ENCODE measurements around the gene ANGPTL4.
A peak's percentile ranks its signal among the peaks of the same experiment; 100 is the strongest.
"Not testable (repeated sequence)": the region's sequence is repeated elsewhere in the genome, so short reads cannot be mapped to it uniquely, and the experiment has no call there.

ANGPTL4 gene

DNA sequence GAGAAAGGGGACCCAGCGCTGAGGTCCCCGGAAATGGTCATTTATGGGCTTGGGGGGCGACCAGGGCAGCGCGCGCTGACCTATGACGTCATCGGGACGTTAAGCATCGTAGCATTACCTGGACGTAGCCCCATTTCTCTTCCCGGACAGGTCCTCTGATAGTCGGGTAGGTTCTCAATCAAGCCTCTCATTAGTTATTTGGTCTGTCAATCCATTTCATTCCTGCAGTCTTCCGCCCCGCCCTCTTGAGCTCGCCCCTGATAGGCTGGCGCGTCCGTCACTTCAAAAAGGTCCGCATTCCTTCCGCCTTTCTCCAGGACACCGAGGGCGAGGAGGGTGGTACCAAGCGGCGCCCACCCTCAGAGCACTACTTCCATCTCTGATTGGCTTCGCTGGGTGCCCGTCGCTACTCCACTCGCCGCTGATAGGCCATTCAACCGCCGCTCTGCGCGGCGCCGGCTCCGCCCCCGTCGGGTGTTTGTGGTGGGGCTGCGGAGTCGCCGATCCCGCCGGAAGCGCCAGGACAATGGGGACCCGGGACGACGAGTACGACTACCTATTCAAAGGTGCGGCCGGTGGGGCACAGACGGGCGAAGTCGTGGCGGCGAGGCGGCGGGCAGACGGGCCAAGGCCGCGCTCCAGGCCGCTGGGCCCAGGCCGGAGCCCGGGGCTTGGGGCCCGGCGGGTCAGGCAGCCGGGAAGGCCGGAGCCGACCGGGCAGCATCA is 26.1 kb downstream of the ANGPTL4 start, which contains the start of gene RAB11B:
TSS of gene RAB11B (plus strand) at position 470 of the 726 bp plus-strand sequence. CDS start at position 527, 57 bp downstream.
- DNase-seq (ENCODE audit: low read depth), result peak; percentile 94

DNA sequence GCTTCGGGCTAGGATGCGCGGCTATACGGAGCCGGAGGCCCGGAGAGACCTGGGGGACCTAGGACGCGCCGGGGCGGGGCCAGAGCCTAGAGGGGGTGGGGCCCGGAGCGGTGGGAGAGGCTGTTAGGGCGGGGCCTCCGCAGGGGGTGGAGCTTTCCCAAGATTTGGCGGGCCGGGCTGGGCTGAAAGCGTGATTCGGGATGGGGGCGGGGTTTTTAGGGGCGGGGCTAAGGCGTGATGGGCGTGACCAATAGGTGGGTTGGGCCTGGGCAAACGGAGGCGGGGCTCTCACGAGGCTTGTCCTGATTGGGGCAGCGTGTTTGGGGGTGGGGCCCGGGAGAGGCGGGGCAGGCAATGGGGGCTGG is 26.6 kb downstream of the ANGPTL4 start:
- DNase-seq (ENCODE audit: low read depth), result peak; percentile 83

DNA sequence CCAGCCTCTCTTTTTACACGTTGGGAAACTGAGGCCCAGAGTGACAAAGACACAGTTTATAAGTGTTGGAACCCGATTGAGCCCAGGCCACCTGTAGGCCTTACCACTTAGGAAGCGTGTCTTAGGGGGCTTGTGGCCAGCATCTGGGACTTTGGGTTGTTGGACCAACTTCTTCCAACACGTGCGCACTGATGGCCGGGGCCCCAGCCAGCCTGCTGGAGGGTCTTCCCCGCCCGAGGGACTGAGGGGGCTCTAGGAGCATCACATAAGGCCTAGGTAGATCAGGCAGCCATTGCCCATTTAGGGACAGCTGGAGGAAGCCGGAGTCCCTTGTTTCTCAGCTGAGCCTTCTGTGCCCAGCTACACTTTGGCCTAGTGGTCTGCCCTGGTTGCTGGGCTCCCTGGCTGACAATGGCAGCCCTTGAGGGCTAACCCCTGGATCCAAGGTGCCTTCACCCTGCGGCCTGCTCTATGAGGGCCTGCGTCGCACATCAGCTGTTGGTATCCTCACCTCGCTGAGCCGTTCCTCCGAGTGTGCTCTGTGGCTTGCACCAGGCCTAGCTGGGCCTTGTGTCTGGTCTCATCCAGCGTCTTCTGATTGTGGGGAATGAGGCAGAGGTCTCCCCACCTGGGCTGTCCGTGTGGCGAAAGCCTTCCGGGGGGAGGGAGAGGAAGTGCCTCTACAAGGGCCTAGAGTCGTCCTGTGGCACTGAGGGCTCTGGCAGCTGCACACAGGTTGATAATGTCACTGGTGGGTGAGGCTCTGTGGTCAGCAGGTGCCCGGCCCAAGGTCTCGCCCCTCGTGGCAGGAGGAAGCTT is 27.5 kb downstream of the ANGPTL4 start:
- DNase-seq (ENCODE audit: low read depth), result no peak

DNA sequence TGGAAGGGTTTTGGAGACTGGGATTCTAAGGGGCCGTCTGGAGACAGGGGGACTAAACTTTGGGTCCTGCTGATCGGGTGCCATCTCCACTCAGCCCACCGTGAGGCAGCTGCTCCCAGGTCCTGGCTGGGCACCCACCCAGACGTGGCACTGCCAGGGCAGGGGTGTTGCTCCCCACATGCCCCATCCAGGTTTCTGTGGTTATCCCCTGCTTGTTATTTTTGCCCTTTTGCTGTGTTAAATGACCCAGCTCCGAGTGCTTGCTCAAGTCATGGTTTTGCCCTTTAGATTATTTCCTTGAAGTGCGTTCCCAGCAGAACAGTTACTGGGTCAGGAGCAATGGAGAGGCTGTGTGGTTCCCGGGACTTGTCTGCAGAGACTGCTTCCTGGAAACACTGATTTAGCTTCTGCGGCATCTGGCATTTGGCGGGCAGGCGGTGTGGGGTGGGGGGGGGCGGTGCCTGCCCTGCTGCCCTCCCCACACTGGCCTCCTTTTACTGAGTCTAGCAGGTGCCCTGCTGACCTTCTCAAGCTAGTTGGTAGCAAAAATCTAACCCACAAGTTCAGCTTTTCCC is 28.1 kb downstream of the ANGPTL4 start:
- no peak for DNase-seq (ENCODE audit: low read depth)

DNA sequence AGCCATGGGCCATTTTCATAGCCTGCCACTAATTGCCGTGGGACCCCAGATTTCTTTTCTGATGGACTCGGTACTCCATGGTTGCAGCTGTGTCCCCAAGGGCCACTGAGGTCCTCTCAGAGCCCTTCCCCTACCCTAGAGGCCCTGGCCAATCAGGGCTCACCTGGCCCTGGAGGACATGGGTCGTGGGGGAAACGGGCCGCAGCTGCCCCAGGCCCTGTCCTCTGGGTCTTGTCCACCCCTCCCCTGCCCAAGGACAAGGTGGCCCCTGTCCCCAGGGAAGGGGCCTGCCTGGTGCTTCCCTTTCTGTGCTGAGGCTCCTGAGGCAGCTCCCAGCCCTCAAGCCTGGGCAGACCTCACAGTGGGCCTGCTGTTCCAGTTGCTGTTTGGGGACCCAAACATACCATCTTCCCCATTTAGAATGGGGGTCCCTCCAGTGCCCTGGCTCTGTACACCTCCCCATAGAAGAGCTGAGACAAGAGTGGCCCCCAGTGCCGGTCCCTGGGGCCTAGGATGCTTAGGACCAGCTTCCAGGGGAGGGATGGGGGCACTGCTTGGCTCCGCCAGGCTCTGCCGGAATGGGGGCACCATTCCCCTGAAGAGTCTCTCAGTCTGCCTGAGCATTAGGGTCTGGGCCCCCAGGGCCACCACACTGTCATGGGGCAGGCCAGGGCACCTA is 29.4 kb downstream of the ANGPTL4 start:
- DNase-seq (ENCODE audit: low read depth), result no peak

DNA sequence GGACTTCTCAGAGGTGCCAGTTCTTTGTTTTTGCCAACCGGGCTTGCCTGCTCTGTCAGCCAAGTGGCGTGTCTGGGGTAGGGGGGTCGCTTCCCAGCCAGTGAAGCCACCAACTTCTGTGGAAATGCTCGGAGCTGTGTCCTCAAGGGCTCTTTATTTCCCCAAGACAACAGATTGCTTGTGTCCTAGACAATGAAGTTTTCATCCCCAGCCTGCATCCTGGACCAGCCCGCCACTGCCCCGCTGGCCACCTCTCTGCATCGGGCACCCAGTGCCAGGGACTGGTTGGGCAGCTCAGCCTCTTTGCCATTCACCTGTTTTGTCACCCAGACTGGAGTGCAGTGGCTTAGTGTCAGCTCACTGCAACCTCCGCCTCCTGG is 29.9 kb downstream of the ANGPTL4 start:
- no peak for DNase-seq (ENCODE audit: low read depth)

DNA sequence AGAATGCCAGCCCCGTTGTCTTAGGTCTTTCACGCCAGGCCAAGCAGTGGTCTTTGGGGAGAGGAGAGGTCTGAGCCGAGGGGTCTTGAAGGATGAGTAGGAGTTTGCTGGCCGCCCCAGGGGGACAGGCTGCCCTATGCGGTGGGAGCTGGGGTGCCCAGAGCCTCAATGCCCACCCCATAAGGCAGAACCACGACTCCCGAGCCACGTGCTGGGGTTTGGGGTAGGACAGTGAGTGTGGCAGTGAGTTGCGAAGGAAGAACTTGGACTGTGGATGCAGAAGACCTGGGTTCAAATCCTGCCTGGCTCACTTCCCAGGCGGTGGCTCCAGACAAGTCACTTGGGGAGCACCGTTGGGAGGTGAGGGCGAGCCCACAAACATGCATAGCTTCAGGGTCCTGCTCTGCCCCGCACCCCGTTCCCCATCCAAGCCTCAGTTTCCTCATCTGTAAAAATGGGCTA is 31.7 kb downstream of the ANGPTL4 start:
- DNase-seq (ENCODE audit: low read depth), result no peak

DNA sequence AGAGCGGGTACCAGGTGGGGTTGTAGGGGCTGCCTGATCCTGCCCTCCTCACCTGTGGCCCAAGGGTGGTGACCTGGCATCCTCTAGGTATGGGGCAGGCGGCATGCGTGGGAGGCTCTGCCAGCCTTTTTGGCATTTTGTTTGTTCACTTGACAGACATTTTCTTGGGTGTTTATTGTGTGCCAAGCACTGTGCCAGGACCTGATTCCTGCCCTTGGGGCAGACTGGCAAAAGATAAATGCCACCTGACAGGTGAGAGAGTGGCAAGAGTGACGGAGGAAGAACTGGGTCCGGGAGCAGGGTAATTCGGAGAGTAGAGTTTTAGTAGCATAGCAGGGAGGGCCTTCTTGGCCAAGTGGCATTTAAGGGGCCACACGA is 32.2 kb downstream of the ANGPTL4 start:
- DNase-seq (ENCODE audit: low read depth), result no peak

DNA sequence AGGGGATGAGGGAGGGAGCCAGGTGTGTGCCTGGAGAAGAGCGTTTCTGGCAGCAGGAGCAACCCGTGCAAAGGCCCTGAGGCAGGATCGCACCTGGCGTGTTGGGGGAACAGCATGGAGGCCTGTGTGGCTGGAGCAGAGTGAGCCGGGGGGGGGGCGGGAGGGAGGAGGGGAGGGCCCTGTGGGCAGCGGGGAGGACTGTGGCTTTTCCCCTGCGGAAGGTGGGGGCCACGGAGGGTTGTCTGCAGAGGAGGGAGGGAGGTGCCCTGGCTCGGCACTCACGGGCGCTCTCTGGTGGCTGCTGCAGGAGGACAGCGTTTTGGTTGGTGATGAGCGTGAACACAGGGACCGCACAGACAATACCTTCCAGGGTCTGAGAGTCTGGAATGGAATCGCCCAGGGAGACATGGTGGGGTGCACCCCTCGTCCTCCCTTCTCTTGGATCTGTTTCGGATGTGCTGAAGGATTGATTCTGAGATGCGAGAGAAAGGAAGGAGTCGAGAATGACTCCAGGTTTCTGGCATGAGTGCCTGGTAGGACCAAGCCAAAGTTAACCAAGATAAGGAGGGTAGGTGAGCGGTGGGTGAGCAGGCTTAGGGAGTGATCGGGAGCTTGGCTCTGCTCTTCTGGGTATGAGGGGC is 32.7 kb downstream of the ANGPTL4 start:
- peak; percentile 27 for DNase-seq (ENCODE audit: low read depth)

DNA sequence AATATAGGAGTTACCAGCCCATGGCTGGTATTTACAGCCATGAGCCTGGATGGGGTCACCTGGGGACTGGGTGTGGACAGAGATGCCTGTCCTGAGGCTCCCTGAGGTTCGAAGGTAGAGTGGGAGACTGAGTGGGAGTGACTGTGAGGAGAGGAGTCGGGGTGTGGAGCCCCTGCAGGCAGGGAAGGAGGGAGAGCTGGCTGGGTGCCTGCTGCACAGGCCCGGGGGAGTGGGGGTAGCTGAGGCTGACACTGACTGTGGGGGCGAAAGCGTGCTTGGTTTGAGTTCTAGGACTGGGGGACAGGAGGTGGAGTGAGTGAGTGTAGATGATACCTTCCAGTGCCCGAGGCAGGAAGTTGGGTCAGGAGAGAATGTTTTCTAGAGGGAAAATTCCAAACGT is 33.3 kb downstream of the ANGPTL4 start:
- no peak for DNase-seq (ENCODE audit: low read depth)

DNA sequence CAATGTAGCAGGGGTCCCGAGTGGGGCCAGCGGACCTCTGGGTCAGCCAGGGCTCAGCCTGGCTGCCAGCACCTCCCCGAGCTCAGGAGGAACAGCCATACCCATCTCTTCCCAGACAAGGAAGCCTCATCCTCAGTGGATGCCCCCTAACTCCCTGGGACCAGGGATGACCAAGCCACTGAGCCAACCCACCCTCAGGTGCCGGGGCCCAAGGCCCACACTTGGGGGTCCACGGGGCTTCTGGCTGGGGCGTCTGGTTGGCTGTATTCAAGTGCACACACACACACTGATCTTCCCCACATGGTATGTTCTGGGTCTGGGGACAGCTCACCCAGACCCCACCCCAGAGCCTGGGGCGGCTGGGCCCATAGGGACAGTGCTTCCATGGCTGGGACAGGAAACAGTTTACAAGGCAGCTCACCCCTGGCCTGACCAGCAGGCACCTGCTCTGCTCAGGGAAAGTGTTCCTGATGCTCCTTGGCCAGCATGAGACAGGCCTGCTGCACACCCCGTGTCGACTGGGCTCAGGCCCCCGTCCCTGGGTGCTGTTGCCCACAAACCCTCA is 33.9 kb downstream of the ANGPTL4 start:
- no peak for DNase-seq (ENCODE audit: low read depth)

DNA sequence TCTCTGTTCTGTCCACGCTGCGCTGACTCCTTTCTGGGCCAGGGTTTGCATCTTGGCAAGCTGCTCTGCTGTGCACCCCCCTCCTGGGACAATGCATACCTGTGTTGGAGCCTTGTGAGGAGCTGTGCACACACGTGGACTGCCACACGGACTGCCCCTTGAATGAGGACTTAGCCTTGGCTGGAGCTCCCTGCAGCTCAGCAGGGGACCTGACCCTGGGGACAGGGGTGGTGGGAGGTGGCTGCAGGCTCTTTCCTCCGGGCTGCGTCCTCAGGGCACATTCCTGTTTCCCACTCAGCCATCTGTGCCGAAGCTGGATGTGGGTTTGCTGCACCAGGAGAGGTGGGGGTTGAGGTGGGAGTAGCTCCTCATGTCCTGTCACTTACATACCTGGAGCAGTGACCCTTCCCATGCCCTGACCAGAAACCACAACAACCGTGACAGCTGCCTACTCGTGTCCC is 34.4 kb downstream of the ANGPTL4 start:
- no peak for DNase-seq (ENCODE audit: low read depth)

DNA sequence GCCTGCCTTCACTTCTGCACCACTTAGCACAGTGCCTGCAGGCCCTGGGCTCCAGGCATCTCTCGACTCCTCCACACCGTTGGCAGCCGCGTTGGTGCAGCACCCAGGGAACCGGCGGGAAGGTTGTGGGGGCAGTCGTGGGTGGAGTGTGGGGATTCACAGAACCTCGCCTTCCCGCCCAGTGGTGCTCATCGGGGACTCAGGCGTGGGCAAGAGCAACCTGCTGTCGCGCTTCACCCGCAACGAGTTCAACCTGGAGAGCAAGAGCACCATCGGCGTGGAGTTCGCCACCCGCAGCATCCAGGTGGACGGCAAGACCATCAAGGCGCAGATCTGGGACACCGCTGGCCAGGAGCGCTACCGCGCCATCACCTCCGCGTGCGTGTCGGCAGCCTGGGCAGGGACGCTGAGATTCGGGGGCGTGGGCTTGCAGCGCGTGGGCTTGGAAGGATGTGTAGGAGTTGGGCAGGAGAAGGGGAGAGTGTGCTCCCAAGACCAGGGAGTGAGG is 35.8 kb downstream of the ANGPTL4 start:
- DNase-seq (ENCODE audit: low read depth), result no peak

DNA sequence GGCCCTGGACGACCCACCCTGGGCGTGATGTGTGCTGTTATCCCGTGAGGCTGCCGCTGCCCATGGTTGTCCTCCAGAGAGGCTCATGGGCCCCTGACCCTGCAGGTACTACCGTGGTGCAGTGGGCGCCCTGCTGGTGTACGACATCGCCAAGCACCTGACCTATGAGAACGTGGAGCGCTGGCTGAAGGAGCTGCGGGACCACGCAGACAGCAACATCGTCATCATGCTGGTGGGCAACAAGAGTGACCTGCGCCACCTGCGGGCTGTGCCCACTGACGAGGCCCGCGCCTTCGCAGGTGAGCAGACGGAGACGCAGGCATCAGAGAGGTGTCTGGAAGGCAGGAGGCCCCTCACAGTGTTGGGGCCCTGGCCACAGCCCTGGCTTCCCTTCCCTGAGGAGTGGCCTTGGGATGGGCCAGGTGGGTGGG is 38.0 kb downstream of the ANGPTL4 start:
- DNase-seq (ENCODE audit: low read depth), result no peak

DNA sequence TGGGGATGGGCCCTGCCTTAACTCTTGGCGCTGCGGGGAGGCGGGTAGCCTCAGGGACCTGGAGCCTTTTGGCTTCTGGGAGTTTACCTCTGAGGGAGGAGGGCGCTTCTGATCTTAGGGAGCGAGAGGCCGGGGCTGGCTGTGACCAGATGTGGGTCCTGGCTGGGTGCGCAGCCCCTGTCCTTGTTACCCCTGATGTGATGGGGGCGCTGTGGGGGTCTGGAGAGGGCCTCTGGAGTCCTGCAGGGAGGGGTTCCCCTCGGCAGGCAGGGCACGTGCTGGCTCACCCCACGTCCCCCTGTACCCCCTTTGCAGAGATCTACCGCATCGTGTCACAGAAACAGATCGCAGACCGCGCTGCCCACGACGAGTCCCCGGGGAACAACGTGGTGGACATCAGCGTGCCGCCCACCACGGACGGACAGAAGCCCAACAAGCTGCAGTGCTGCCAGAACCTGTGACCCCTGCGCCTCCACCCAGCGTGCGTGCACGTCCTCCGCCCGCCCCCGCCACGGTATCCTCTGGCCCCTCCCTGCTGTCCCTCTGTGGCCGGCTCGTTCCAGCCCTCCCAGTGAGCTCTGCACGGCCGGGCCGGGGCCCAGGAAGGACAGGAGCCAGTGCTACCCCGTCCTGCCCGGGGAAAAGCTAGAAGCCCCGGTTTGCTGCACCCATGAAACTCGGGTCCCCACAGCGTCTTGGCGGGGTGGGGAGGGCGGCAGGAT is 39.3 kb downstream of the ANGPTL4 start:
- DNase-seq (ENCODE audit: low read depth), result no peak

DNA sequence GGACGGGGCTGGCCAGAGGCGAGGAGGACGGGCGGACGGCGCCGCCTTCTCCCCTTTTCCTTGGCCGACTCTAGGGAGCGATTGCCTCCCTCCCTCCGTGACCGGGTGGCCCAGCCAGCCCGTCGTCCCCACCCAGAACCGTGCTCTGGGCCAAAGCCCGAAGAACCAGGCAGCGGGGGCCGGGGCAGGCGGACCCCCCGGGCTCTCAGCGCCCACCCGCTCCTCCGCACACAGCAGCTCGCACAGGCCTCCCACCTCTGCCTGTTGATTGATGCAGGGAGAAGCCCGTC is 39.8 kb downstream of the ANGPTL4 start:
- no peak for DNase-seq (ENCODE audit: low read depth)

DNA sequence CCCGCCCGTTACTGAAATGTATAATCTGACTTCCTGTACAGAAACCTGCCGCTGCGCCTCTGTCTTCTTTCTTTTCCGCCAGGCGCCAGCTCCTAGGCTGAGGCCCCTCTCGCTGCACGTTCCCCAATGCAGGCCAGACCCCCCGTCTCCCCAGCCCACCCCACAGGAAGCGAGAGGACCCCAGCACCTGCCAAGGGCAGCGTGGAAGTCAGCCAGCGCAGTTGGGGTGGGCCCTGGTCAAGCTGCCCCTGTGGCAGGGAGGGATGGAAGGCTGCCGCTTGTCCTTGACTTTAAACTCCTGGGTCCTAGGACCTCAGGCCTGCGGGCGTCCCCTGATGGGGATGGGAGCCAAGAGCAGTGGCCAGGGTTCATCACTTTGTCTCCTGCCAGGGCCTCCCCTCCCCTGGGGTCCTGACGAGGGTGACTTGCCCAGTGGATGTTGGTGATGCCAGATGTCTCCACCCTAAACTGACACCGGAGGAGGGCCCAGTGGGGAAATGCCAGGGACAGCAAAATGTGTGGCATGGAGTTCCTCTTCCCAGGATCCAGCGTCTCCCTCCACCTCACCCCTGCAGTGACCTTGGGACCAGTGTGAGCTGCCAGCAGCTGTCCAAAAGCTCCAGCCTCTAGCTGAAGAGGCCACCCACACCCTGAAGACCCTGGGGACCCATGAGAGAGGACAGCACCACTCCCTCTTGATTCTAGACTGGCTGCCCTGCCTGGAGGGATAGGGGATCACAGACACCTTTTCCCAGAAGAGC is 40.6 kb downstream of the ANGPTL4 start:
- DNase-seq (ENCODE audit: low read depth), result no peak

DNA sequence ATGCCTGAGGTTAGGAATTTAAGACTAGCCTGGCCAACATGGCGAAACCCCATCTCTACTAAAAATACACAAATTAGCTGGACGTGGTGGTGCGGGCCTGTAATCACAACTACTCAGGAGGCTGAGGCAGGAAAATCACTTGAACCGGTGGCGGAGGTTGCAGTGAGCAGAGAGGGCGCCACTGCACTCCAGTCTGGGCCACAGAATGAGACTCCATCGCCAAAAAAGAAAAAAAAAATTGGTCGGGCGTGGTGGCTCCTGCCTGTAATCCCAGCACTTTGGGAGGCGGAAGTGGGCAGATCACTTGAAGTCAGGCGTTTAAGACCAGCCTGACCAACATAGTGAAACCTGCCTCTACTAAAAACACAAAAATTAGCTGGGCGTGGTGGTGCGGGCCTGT is 46.8 kb downstream of the ANGPTL4 start:
- DNase-seq (ENCODE audit: low read depth), result not testable (repeated sequence)

DNA sequence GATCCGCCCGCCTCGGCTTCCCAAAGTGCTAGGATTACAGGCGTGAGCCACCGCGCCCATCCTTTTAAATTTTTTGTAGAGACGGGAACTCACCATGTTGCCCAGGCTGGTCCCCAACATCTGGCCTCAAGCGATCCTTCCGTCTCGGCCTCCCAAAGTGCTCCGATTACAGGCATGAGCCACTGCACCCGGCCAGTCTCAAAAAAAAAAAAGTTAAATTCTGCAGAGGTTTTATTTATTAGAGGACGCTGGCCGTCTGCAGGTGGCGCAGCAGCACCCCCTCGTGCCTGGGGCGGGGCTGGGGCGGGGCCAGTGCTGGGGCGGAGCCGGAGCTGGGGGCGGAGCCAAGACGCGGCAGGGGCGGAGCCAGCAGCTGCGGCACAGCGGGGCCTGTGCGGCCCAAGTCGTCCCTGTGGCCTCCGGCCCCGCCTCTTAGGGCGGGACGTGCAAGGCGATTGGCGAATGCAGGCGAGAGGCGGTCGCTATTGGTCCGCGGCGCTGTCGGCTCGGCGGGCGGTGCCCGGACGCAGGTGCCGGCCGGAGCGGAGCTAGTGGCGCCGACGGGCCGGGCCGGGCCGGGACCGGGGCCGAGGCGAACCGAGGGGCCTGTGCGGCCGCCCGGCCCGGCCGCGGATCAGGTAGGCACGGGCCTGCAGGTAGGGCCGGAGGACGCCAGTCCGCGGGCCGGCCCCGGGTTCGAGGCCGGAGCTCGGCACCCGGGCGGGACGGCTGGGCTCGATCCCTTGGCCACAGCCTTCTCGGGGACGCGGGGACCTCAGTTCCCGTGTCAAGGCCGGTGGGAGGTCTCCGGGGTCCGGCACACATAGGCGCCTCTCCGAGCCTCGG is 49.1 kb downstream of the ANGPTL4 start, which contains the start of gene MARCHF2:
TSS of gene MARCHF2 (plus strand) at position 523 of the 846 bp plus-strand sequence. CDS start 8,536 bp downstream, outside the sequence.
- DNase-seq (ENCODE audit: low read depth), result peak; percentile 90
